HEK293 (cell line): Measurements from ENCODE around the gene DUSP14.
A peak's percentile ranks its signal among the peaks of the same experiment; 100 is the strongest.

Source experiments
- CTCF ChIA-PET: fragments of 350-600 bp; formaldehyde crosslinking; extraction: SDS; loops from one replicate; lab custom pipeline; 2021; ENCODE audit warnings: antibody characterized with exemption; lab: Yijun Ruan, JAX
- POLR2A ChIA-PET: fragments of 300-600 bp; formaldehyde crosslinking; extraction: SDS; loops from one replicate; lab custom pipeline; 2020; ENCODE audit warnings: antibody characterized with exemption, inconsistent platforms; lab: Yijun Ruan, JAX
- H3K27ac ChIP-seq: fragments of 200-500 bp; sonication (Bioruptor generic); 2 replicates; pipeline ENCODE4 v1.5.1; 2014; ENCODE audit warnings: low read depth, low read length, control low read depth, inconsistent platforms; ENCODE audit errors: extremely low read depth
- H3K36me3 ChIP-seq, 2 experiments: fragments of 200-500 bp in 1 of 2; sonication (Bioruptor generic) in 1 of 2; 1 replicate in 1 of 2; 2 replicates in 1 of 2; pipeline ENCODE4 v1.5.1; 2014 to 2017; ENCODE audit warnings: inconsistent platforms in 2 of 2, low read length in 2 of 2; ENCODE audit not compliant: control insufficient read depth in 2 of 2, insufficient read depth in 1 of 2
- H3K4me1 ChIP-seq: fragments of 200-500 bp; sonication (Bioruptor generic); 2 replicates; pipeline ENCODE4 v1.5.1; 2014; ENCODE audit warnings: mild to moderate bottlenecking, low read length, inconsistent platforms; ENCODE audit not compliant: control insufficient read depth, insufficient read depth
- H3K4me3 ChIP-seq: 2 replicates; pipeline ENCODE4 v1.5.1; 2011; ENCODE audit warnings: low read depth, mild to moderate bottlenecking, control low read depth, low read length, moderate library complexity
- H3K9me3 ChIP-seq: fragments of 200-500 bp; sonication (Bioruptor generic); 2 replicates; pipeline ENCODE4 v1.5.1; 2014; ENCODE audit warnings: low read depth, low read length, inconsistent platforms; ENCODE audit not compliant: control insufficient read depth, insufficient read depth
- GLI4 ChIP-seq: fragments of 450-650 bp; formaldehyde crosslinking; IDR thresholded peaks from 2 replicates; pipeline ENCODE4 v1.5.1; 2016; ENCODE audit warnings: missing biosample characterization, missing genetic modification characterization
- HOXA7 ChIP-seq: sonication (generic); formaldehyde crosslinking; IDR thresholded peaks from 2 replicates; pipeline ENCODE4 v1.8.1; 2022; ENCODE audit warnings: missing genetic modification reagents, borderline replicate concordance
- IKZF3 ChIP-seq: fragments of 450-650 bp; IDR thresholded peaks from 2 replicates; pipeline ENCODE4 v1.5.0; 2018; ENCODE audit warnings: missing biosample characterization, mild to moderate bottlenecking, missing genetic modification characterization, moderate library complexity
- MYNN ChIP-seq: fragments of 450-650 bp; formaldehyde crosslinking; IDR thresholded peaks from 2 replicates; pipeline ENCODE4 v1.5.1; 2016; ENCODE audit warnings: missing biosample characterization, missing genetic modification characterization, borderline replicate concordance
- ZFP37 ChIP-seq: fragments of 450-650 bp; formaldehyde crosslinking; IDR thresholded peaks from 2 replicates; pipeline ENCODE4 v1.5.1; 2016; ENCODE audit warnings: missing biosample characterization, missing genetic modification characterization
- ZNF138 ChIP-seq: fragments of 450-650 bp; formaldehyde crosslinking; IDR thresholded peaks from 2 replicates; pipeline ENCODE4 v1.5.1; 2016; ENCODE audit warnings: missing biosample characterization, missing genetic modification characterization, borderline replicate concordance
- ZNF19 ChIP-seq: fragments of 450-650 bp; formaldehyde crosslinking; IDR thresholded peaks from 2 replicates; pipeline ENCODE4; 2016; ENCODE audit warnings: missing biosample characterization, missing genetic modification characterization, low read depth
- ZNF561 ChIP-seq: fragments of 450-650 bp; IDR thresholded peaks from 2 replicates; pipeline ENCODE4 v1.5.1; 2018; ENCODE audit warnings: missing biosample characterization, missing genetic modification characterization, borderline replicate concordance
- ZNF626 ChIP-seq: fragments of 450-650 bp; sonication (Bioruptor Pico); formaldehyde crosslinking; IDR thresholded peaks from 2 replicates; pipeline ENCODE4 v1.5.1; 2018; ENCODE audit warnings: missing biosample characterization, missing genetic modification characterization, inconsistent platforms
- ZNF629 ChIP-seq: fragments of 450-650 bp; formaldehyde crosslinking; IDR thresholded peaks from 2 replicates; pipeline ENCODE4 v1.5.1; 2017; ENCODE audit warnings: missing biosample characterization, missing genetic modification characterization
- ZNF843 ChIP-seq: fragments of 450-650 bp; formaldehyde crosslinking; IDR thresholded peaks from 2 replicates; pipeline ENCODE4 v1.5.1; 2016; ENCODE audit warnings: missing biosample characterization, missing genetic modification characterization
- TF ChIP-seq, protein P1 (sequence below): fragments of 450-650 bp; formaldehyde crosslinking; IDR thresholded peaks from 2 replicates; pipeline ENCODE4 v1.5.1; 2016; ENCODE audit warnings: missing biosample characterization, missing genetic modification characterization
- TF ChIP-seq, protein P2 (sequence below): fragments of 450-650 bp; formaldehyde crosslinking; IDR thresholded peaks from 2 replicates; pipeline ENCODE4 v1.5.1; 2016; ENCODE audit warnings: missing biosample characterization, missing genetic modification characterization
- TF ChIP-seq, protein P3 (sequence below): fragments of 450-650 bp; formaldehyde crosslinking; IDR thresholded peaks from 2 replicates; pipeline ENCODE4 v1.5.1; 2017; ENCODE audit warnings: missing biosample characterization, missing genetic modification characterization

The DUSP14 gene

DNA sequence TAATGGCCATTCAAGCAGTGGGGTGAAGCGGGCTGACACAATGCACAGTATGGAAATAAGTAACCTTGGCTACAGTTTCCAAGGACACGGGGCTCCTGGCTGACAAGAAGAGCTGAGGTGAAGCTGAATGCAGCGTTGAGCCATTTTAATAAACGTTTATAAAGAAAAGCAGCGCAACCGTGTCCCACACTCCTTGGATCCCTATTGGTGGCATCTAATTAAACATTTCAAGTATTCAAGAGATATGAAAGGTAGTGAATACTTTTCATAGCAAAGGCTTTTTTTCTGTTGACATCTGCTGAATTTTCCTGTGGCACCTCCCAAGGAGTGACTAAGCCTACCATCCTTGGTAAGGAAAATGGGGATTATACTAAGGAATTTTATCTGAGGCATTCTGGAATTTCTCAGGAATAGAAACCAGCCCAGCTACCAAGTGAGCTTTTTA, 26.5 kb downstream of the DUSP14 start:
- ChIA-PET CTCF (interaction anchor here (0.6 to 2.7 kb wide), 5 partner anchors 10 to 143 kb away, joined by 3 to 9 read pairs (median 4); no protein-coding TSS in a partner anchor), POLR2A (no interaction called here)
- H3K4me3 ChIP-seq, result no peak overlapping the region
- H3K36me3 ChIP-seq, result peaks cover 19 to 75% of the 10 kb centered on the region in 2 experiments
- H3K4me1 ChIP-seq, result peaks cover 7% of the 10 kb centered on the region
- TF ChIP-seq HOXA7 (CRISPR knock-in tag) (no peak), MYNN (tag by site-specific recombination) (peak; percentile 81), GLI4 (tag by site-specific recombination) (no peak), IKZF3 (0 out of 2 replicates have a peak, but pooled peaks have one; percentile 19)
- TF ChIP-seq, protein P1, sequence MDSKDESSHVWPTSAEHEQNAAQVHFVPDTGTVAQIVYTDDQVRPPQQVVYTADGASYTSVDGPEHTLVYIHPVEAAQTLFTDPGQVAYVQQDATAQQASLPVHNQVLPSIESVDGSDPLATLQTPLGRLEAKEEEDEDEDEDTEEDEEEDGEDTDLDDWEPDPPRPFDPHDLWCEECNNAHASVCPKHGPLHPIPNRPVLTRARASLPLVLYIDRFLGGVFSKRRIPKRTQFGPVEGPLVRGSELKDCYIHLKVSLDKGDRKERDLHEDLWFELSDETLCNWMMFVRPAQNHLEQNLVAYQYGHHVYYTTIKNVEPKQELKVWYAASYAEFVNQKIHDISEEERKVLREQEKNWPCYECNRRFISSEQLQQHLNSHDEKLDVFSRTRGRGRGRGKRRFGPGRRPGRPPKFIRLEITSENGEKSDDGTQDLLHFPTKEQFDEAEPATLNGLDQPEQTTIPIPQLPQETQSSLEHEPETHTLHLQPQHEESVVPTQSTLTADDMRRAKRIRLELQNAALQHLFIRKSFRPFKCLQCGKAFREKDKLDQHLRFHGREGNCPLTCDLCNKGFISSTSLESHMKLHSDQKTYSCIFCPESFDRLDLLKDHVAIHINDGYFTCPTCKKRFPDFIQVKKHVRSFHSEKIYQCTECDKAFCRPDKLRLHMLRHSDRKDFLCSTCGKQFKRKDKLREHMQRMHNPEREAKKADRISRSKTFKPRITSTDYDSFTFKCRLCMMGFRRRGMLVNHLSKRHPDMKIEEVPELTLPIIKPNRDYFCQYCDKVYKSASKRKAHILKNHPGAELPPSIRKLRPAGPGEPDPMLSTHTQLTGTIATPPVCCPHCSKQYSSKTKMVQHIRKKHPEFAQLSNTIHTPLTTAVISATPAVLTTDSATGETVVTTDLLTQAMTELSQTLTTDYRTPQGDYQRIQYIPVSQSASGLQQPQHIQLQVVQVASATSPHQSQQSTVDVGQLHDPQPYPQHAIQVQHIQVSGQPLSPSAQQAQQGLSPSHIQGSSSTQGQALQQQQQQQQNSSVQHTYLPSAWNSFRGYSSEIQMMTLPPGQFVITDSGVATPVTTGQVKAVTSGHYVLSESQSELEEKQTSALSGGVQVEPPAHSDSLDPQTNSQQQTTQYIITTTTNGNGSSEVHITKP (tag by site-specific recombination), result peak; percentile 81
- no peaks in the 10 kb centered on the region for H3K9me3 ChIP-seq
- no peak overlapping the region for H3K27ac ChIP-seq

DNA sequence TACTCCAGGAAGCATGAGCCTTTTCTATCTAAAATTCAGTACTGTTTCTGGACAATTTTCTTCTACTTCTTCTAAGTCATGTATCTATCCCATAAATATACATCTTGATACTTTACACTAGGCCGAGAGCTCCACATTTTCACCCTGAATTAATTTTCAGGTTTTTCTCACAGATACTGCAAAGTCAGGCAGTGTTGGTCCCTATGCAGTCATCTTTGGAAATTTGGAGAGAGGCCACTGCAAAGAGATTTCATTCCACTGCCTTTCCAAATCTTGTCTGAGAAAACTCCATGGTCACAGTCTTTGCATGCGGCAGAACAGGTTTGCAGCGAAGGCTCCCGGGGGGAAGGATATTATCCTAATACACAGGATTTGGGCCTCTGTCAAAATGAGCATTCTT, 28.2 kb downstream of the DUSP14 start:
- ChIA-PET CTCF (interaction anchor here (1.6 kb wide), 1 partner anchor 10 kb away, joined by 8 read pairs; no protein-coding TSS in a partner anchor), POLR2A (no interaction called here)
- peaks cover 14 to 74% of the 10 kb centered on the region in 2 experiments for H3K36me3 ChIP-seq
- no peak overlapping the region for H3K27ac ChIP-seq
- peaks cover 7% of the 10 kb centered on the region for H3K4me1 ChIP-seq
- no peak overlapping the region for H3K4me3 ChIP-seq
- no peaks in the 10 kb centered on the region for H3K9me3 ChIP-seq
- TF ChIP-seq, protein P2, sequence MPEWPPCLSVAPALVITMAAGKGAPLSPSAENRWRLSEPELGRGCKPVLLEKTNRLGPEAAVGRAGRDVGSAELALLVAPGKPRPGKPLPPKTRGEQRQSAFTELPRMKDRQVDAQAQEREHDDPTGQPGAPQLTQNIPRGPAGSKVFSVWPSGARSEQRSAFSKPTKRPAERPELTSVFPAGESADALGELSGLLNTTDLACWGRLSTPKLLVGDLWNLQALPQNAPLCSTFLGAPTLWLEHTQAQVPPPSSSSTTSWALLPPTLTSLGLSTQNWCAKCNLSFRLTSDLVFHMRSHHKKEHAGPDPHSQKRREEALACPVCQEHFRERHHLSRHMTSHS (tag by site-specific recombination), result no peak
- TF ChIP-seq ZNF138 (tag by site-specific recombination), result no peak
- no peak for TF ChIP-seq ZNF629 (tag by site-specific recombination)
- TF ChIP-seq ZNF626 (tag by site-specific recombination), result no peak
- no peak for TF ChIP-seq ZFP37 (tag by site-specific recombination)

DNA sequence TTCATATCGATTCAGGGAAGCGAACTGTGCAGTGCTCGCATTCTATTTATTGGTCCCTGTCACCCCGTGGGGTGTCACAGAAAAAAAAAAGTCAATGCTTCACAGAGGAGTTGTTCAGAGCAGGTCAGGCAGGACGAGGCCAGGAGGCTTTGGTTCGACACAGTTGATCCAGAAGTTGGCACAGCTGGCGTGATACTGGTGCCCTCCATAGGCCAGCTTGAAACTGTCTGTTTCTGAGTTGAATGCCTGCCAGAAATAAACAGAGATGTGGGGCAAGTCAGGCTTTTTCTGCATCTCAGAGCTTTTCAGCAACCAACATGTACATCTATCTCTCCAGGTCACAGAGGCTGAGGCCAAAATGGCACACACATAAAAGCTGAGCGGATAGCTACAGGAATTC, 29.1 kb downstream of the DUSP14 start:
- POLR2A ChIA-PET, result no interaction called here
- Histone ChIP-seq H3K27ac (no peak overlapping the region), H3K4me3 (no peak overlapping the region), H3K4me1 (no peaks in the 10 kb centered on the region), H3K9me3 (no peaks in the 10 kb centered on the region), H3K36me3 (peaks cover 12 to 72% of the 10 kb centered on the region in 2 experiments)
- TF ChIP-seq ZNF561 (tag by site-specific recombination), result no peak
- TF ChIP-seq ZNF19 (tag by site-specific recombination), result no peak
- TF ChIP-seq, protein P3, sequence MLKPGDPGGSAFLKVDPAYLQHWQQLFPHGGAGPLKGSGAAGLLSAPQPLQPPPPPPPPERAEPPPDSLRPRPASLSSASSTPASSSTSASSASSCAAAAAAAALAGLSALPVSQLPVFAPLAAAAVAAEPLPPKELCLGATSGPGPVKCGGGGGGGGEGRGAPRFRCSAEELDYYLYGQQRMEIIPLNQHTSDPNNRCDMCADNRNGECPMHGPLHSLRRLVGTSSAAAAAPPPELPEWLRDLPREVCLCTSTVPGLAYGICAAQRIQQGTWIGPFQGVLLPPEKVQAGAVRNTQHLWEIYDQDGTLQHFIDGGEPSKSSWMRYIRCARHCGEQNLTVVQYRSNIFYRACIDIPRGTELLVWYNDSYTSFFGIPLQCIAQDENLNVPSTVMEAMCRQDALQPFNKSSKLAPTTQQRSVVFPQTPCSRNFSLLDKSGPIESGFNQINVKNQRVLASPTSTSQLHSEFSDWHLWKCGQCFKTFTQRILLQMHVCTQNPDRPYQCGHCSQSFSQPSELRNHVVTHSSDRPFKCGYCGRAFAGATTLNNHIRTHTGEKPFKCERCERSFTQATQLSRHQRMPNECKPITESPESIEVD (tag by site-specific recombination), result no peak
- TF ChIP-seq ZNF843 (tag by site-specific recombination), result no peak
- CTCF ChIA-PET, result no interaction called here
